HFF-Myc (cell line): ENCODE results near the gene PLPP4.

Source experiments
- DNase-seq: peaks from one replicate; pipeline ENCODE4 v3.0.0-alpha.2; 2011; ENCODE audit warnings: low read depth; ENCODE audit errors: extremely low read depth
- H3K4me3 ChIP-seq: replicated peaks from 2 replicates; pipeline ENCODE4 v1.5.1; 2011; ENCODE audit warnings: low read depth, mild to moderate bottlenecking, control low read depth, low read length
- TF ChIP-seq, protein P1 (sequence below): IDR thresholded peaks from 2 replicates; pipeline ENCODE4 v1.5.1; 2012; ENCODE audit warnings: mild to moderate bottlenecking, low read depth, low read length, control low read depth; ENCODE audit errors: missing control alignments

PLPP4 gene

DNA sequence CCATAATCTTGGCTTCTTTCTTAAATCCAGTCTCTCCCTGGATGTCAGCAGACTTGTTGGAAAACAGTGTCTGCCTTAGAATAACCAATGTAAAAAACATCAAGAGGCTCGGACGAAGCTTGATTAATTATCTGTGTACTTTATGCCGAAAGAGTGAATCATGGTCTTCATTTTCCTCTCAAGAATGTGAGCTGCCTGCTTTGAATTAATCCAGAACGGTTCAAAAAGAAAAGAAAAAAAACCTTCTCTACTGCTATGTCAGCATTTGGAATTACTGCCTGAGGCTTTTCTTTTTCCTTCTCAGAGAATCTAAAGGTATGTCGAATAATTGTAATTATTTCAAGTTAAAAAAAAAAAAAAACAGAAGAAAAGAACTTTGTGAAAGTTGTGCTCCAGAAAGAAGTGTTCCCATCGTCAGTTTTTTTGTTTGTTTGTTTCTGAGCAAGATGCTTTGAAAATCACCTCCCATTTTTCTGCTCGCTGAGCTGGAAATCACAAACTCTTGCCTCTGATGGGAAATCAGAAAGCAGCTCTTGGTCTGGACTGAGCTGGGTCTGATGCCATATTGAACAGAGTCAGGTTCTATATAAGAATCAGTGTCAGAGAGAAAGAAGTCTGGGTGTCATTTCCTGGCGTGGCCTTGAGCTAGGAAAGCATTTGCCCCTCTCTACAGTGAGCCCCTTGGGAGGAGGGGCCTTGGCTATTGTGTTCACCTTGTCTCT, 20.2 kb downstream of the PLPP4 start:
- DNase-seq, result no peak
- no peak overlapping the region for H3K4me3 ChIP-seq
- TF ChIP-seq, protein P1, sequence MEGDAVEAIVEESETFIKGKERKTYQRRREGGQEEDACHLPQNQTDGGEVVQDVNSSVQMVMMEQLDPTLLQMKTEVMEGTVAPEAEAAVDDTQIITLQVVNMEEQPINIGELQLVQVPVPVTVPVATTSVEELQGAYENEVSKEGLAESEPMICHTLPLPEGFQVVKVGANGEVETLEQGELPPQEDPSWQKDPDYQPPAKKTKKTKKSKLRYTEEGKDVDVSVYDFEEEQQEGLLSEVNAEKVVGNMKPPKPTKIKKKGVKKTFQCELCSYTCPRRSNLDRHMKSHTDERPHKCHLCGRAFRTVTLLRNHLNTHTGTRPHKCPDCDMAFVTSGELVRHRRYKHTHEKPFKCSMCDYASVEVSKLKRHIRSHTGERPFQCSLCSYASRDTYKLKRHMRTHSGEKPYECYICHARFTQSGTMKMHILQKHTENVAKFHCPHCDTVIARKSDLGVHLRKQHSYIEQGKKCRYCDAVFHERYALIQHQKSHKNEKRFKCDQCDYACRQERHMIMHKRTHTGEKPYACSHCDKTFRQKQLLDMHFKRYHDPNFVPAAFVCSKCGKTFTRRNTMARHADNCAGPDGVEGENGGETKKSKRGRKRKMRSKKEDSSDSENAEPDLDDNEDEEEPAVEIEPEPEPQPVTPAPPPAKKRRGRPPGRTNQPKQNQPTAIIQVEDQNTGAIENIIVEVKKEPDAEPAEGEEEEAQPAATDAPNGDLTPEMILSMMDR, result no peak

DNA sequence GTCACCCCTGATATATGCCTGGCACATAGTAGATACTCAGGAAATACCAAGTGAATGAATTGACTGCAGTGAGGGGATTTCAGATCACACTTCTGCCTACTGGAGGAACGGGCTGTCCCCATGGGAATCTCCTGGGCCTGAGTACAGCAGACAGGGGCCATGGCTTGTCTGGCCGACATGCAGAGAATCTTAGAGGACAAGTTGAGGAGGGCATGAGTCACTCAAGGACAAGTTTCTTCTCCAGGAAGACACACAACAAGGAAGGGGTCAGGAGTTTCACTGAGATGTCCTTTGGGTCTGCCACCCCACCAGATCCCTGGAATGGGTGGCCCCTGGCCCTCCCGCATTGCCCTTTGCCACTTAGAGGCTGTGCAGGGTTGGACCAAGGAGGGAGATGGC, 20.7 kb downstream of the PLPP4 start:
- DNase-seq, result no peak
- H3K4me3 ChIP-seq, result no peak overlapping the region
- TF ChIP-seq, protein P1, result no peak

DNA sequence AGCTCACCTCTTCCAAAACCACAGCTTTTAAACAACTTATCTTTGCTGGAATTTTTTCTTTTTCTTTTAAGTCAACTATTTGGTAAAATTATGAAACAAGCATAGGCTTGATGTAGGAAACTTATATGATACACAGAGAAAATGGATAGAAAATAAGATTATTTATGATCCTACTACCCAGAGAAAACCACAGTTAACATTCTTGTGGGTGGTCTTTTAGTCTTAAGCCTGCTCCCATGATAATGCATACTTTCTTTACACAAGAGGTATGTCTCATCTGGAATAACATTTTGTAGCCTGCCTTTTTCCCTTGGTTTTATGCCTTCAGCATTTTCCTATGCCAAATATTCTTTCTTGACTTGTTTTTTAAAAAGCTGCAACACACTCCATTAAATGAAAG, 21.4 kb downstream of the PLPP4 start:
- no peak overlapping the region for H3K4me3 ChIP-seq
- no peak for DNase-seq
- TF ChIP-seq, protein P1, result no peak

DNA sequence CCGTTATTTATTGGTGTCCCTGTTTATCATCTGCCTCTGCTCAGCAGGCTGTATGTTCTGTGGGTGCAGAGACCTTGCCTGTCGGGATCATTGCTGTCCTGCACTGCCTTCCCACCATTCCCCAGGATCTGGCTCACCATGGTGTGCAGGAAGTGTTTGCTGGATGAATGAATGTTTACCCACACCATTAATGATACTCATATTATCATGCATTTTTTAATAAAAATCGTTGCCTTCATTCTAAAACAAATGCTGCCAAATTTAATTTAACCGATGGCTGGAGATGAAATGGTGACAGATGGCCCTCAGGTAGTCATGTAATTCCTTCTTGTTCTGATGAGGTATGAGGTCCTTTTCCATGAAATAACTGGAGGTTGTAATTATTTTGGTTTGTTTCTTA, 22.5 kb downstream of the PLPP4 start:
- DNase-seq, result no peak
- TF ChIP-seq, protein P1, result no peak
- no peak overlapping the region for H3K4me3 ChIP-seq

DNA sequence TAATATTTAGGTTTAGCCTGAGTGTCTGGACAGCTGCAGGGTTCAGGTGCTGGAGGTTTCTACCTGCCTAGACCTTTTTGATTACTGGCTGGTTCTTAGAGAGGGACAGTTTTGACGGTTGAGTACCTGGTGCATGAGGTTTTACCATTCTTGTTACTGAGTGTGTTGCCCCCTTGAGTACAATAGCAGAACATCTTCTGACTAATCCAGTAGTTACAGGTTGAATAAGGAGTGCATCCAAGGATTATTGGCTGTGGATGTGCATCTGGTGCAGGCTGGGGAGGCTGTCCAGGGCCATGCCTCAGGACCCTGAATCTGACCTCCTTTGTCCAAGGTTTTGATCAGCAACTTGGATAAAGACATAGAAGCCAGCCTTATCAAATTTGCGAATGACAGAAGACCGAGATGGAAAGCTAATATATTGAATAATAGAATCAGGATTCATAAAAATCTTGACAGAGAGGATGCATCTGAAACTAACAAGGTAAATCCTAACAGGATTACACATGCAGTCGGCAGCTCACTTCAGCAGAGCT, 23.1 kb downstream of the PLPP4 start:
- TF ChIP-seq, protein P1, result peak; percentile 7
- no peak overlapping the region for H3K4me3 ChIP-seq
- no peak for DNase-seq

DNA sequence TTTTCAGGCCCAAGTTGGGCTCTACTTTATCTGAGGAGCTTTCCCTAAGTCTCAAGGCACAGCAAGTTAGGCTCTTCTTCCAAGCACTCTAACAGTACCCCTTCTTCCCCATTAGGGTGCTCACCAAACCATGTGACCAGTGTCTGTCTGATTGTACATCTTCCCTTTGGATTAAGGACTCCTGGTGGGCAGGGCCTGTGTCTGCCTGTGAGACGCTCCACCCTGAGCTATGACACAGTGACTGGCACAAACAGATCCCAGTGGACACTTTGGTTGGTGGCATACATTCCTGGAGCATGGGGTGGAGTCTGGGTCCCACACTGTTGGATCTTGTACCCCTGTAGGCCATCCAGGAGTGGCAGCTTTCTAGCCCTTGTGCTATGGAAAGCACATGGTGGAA, 23.8 kb downstream of the PLPP4 start:
- TF ChIP-seq, protein P1, result no peak
- DNase-seq, result no peak
- H3K4me3 ChIP-seq, result no peak overlapping the region
